Neural progenitor cell (in vitro differentiated cells): Measurements from ENCODE around the gene SPTBN1. TPM values are rescaled to one million over a fixed set of nuclear protein-coding genes. Genes with fewer than 3 reads are reported as not detected.

Source experiments
- DNase-seq: peaks from one replicate; pipeline ENCODE4 v3.0.0-alpha.2; 2016; ENCODE audit warnings: low spot score
- H2AFZ ChIP-seq: fragments of 200-600 bp; sonication (generic); replicated peaks from 2 replicates; pipeline ENCODE4 v1.6.1; 2016; ENCODE audit warnings: antibody characterized with exemption
- H3F3A ChIP-seq: fragments of 200-600 bp; sonication (generic); 2 replicates; pipeline ENCODE4 v1.6.1; 2016; ENCODE audit warnings: antibody characterized with exemption, low read depth
- H3K27ac ChIP-seq: fragments of 200-600 bp; sonication (generic); 2 replicates; pipeline ENCODE4 v1.5.1; 2016; ENCODE audit warnings: mild to moderate bottlenecking
- H3K27me3 ChIP-seq: fragments of 200-600 bp; sonication (generic); 2 replicates; pipeline ENCODE4 v1.6.1; 2016; ENCODE audit warnings: mild to moderate bottlenecking, moderate library complexity
- H3K36me3 ChIP-seq: fragments of 200-600 bp; sonication (generic); 2 replicates; pipeline ENCODE4 v1.5.1; 2016
- H3K4me1 ChIP-seq: fragments of 200-600 bp; sonication (generic); 2 replicates; pipeline ENCODE4 v1.6.1; 2016; ENCODE audit warnings: mixed run types
- H3K4me2 ChIP-seq: fragments of 200-600 bp; sonication (generic); 2 replicates; pipeline ENCODE4 v1.6.1; 2016
- H3K4me3 ChIP-seq: fragments of 200-600 bp; sonication (generic); 2 replicates; pipeline ENCODE4 v1.5.1; 2016
- H3K79me2 ChIP-seq: fragments of 200-600 bp; sonication (generic); 2 replicates; pipeline ENCODE4 v1.6.1; 2016; ENCODE audit warnings: low read depth
- H3K9ac ChIP-seq: fragments of 200-600 bp; sonication (generic); 2 replicates; pipeline ENCODE4 v1.6.1; 2016
- H3K9me3 ChIP-seq: fragments of 200-600 bp; sonication (generic); 2 replicates; pipeline ENCODE4 v1.5.1; 2016; ENCODE audit warnings: low read depth
- H4K20me1 ChIP-seq: fragments of 200-600 bp; sonication (generic); 2 replicates; pipeline ENCODE4 v1.6.1; 2016; ENCODE audit warnings: low read depth
- H3K27ac Mint-ChIP-seq: 3 replicates; pipeline ENCODE4 v1.8.0; 2021; ENCODE audit warnings: mixed read lengths
- H3K27me3 Mint-ChIP-seq: 2 replicates; pipeline ENCODE4 v1.8.0; 2022; ENCODE audit warnings: low read depth, mild to moderate bottlenecking, inconsistent platforms, moderate library complexity, mixed read lengths; ENCODE audit not compliant: insufficient read depth
- H3K36me3 Mint-ChIP-seq: 3 replicates; pipeline ENCODE4 v1.8.0; 2021; ENCODE audit warnings: mixed read lengths
- H3K4me1 Mint-ChIP-seq: 3 replicates; pipeline ENCODE4 v1.8.0; 2021; ENCODE audit warnings: mixed read lengths
- H3K4me3 Mint-ChIP-seq: 3 replicates; pipeline ENCODE4 v1.8.0; 2021; ENCODE audit warnings: mild to moderate bottlenecking, moderate library complexity, mixed read lengths
- H3K9me3 Mint-ChIP-seq: 3 replicates; pipeline ENCODE4 v1.8.0; 2020; ENCODE audit warnings: mixed read lengths
- EZH2 ChIP-seq: fragments of 200-600 bp; sonication (generic); IDR thresholded peaks from 2 replicates; pipeline ENCODE4 v1.6.1; 2017; ENCODE audit warnings: antibody characterized with exemption, mild to moderate bottlenecking, moderate library complexity
- EZH2phosphoT487 ChIP-seq: fragments of 200-600 bp; sonication (generic); IDR thresholded peaks from 2 replicates; pipeline ENCODE4 v1.6.1; 2017; ENCODE audit warnings: antibody characterized with exemption
- total RNA-seq: library from RNA; depleted of rRNA; stranded (reverse); fragments of >200 nt; gene quantifications from 2 replicates; pipeline ENCODE4 v1.2.3, GENCODE V29; 2015; ENCODE audit warnings: low replicate concordance
- TF ChIP-seq, protein P1 (sequence below): fragments of 200-600 bp; sonication (generic); IDR thresholded peaks from 2 replicates; pipeline ENCODE4 v1.5.1; 2017; ENCODE audit warnings: antibody characterized with exemption, mild to moderate bottlenecking

SPTBN1 gene
- total RNA-seq, 1 donor from 2014 or later = 94.2 TPM

DNA sequence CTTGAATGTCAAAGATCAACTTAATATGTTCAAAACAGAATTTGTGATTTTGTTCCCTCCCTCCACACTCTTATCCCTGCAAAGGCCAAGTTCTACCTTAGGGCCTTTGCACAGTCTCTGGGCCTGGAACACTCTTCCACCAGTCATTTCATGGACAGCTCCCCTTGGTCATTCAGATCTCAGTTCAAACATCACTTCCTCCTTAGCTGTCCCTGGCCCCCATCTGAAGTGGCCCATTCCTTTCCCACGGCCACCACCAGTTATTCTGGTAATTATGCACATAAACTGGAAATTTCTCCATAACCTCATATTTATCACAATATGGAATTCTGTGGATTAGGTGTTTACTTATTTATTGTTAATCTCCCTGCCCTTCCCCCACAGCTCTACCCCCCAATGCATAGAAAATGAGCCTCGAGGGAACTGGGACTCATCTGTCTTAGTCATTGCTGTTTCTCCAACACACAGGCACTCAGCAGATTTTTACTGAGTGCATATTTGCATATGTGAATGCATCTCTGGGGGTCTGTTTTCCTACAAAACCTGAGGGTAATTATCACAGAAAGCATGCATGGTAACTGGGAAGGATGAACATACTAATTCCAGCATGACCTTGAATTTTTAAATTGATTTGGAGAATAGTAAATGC lies 35.5 kb upstream of the SPTBN1 start:
- H3K4me1 Mint-ChIP-seq = peaks cover 8% of the 10 kb centered on the region
- DNase-seq = no peak

DNA sequence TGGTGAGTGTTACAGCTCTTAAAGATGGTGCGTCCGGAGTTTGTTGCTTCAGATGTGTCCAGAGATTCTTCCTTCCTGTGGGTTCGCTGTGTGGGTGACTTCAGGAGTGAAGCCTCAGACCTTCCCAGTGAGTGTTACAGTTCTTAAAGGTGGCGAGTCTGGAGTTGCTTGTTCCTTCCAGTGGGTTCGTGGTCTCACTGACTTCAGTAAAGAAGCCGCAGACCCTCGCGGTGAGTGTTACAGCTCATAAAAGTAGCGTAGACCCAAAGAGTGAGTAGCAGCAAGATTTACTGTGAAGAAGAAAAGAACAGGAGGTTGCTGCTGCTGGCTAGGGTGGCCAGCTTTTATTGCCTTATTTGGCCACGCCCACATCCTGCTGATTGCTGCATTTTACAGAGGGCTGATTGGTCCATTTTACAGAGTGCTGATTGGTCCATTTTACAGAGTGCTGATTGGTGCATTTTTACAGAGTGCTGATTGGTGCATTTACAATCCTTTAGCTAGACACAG lies 34.0 kb upstream of the SPTBN1 start:
- Histone ChIP-seq H3K4me1 (no peaks in the 10 kb centered on the region), H3K36me3 (no peaks in the 10 kb centered on the region), H4K20me1 (no peaks in the 10 kb centered on the region), H3K4me2 (no peak overlapping the region), H2AFZ (no peak overlapping the region), H3K79me2 (no peaks in the 10 kb centered on the region), H3K27me3 (no peaks in the 10 kb centered on the region), H3K9me3 (no peaks in the 10 kb centered on the region), H3F3A (no peaks in the 10 kb centered on the region), H3K4me3 (no peak overlapping the region), H3K9ac (no peak overlapping the region), H3K27ac (no peak overlapping the region)
- H3K4me1 Mint-ChIP-seq = no peaks in the 10 kb centered on the region
- H3K27me3 Mint-ChIP-seq = no peaks in the 10 kb centered on the region
- no peaks in the 10 kb centered on the region for H3K36me3 Mint-ChIP-seq
- H3K4me3 Mint-ChIP-seq = no peak overlapping the region
- H3K27ac Mint-ChIP-seq = no peak overlapping the region
- TF ChIP-seq EZH2 = no peak
- TF ChIP-seq EZH2phosphoT487 = no peak
- TF ChIP-seq, protein P1, sequence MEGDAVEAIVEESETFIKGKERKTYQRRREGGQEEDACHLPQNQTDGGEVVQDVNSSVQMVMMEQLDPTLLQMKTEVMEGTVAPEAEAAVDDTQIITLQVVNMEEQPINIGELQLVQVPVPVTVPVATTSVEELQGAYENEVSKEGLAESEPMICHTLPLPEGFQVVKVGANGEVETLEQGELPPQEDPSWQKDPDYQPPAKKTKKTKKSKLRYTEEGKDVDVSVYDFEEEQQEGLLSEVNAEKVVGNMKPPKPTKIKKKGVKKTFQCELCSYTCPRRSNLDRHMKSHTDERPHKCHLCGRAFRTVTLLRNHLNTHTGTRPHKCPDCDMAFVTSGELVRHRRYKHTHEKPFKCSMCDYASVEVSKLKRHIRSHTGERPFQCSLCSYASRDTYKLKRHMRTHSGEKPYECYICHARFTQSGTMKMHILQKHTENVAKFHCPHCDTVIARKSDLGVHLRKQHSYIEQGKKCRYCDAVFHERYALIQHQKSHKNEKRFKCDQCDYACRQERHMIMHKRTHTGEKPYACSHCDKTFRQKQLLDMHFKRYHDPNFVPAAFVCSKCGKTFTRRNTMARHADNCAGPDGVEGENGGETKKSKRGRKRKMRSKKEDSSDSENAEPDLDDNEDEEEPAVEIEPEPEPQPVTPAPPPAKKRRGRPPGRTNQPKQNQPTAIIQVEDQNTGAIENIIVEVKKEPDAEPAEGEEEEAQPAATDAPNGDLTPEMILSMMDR = no peak
- H3K9me3 Mint-ChIP-seq = peaks cover 3% of the 10 kb centered on the region
- no peak for DNase-seq

More for the DNA sequence above, 35.5 kb upstream of the SPTBN1 start:
- Histone ChIP-seq H4K20me1 (no peaks in the 10 kb centered on the region), H3K27ac (no peak overlapping the region), H3K9me3 (no peaks in the 10 kb centered on the region), H3K4me2 (no peak overlapping the region), H2AFZ (no peak overlapping the region), H3K4me1 (no peaks in the 10 kb centered on the region), H3K4me3 (no peak overlapping the region), H3K9ac (no peak overlapping the region), H3F3A (no peaks in the 10 kb centered on the region), H3K79me2 (no peaks in the 10 kb centered on the region), H3K27me3 (no peaks in the 10 kb centered on the region), H3K36me3 (no peaks in the 10 kb centered on the region)
- H3K9me3 Mint-ChIP-seq = peaks cover 3% of the 10 kb centered on the region
- no peaks in the 10 kb centered on the region for H3K36me3 Mint-ChIP-seq
- H3K4me3 Mint-ChIP-seq = no peak overlapping the region
- H3K27me3 Mint-ChIP-seq = peaks cover 3% of the 10 kb centered on the region
- TF ChIP-seq, protein P1 = no peak
- TF ChIP-seq EZH2phosphoT487 (no peak), EZH2 (no peak)
- H3K27ac Mint-ChIP-seq = no peak overlapping the region

DNA sequence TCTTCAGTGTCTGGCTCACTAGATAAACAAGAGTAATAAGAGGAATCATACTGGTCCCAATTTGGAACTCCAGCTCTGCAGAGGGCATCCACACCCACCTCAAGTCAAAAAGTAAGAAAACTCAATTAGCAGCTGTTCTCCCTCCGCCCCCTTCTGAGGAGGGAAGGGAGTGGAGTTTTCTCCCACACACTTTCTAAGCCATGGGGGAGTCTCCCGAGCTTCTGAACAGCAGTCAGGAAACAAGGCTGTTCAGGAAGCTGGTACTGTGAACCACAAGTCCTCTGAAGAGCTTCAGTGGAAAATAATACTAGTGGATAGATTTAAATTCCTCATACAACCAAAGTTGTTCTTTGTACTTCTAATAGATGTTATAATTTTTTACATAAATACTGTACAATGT lies 32.9 kb upstream of the SPTBN1 start:
- Mint-ChIP-seq H3K9me3 (peaks cover 3% of the 10 kb centered on the region), H3K4me1 (no peaks in the 10 kb centered on the region), H3K27me3 (peaks cover 2% of the 10 kb centered on the region), H3K27ac (no peak overlapping the region), H3K36me3 (no peaks in the 10 kb centered on the region), H3K4me3 (no peak overlapping the region)
- DNase-seq = no peak
- Histone ChIP-seq H4K20me1 (no peaks in the 10 kb centered on the region), H3K4me3 (no peak overlapping the region), H3K9me3 (no peaks in the 10 kb centered on the region), H3K9ac (no peak overlapping the region), H3K4me1 (no peaks in the 10 kb centered on the region), H3K27ac (no peak overlapping the region), H3K79me2 (no peaks in the 10 kb centered on the region), H3F3A (no peaks in the 10 kb centered on the region), H2AFZ (no peak overlapping the region), H3K4me2 (no peak overlapping the region), H3K36me3 (no peaks in the 10 kb centered on the region), H3K27me3 (no peaks in the 10 kb centered on the region)
- TF ChIP-seq EZH2 = no peak

DNA sequence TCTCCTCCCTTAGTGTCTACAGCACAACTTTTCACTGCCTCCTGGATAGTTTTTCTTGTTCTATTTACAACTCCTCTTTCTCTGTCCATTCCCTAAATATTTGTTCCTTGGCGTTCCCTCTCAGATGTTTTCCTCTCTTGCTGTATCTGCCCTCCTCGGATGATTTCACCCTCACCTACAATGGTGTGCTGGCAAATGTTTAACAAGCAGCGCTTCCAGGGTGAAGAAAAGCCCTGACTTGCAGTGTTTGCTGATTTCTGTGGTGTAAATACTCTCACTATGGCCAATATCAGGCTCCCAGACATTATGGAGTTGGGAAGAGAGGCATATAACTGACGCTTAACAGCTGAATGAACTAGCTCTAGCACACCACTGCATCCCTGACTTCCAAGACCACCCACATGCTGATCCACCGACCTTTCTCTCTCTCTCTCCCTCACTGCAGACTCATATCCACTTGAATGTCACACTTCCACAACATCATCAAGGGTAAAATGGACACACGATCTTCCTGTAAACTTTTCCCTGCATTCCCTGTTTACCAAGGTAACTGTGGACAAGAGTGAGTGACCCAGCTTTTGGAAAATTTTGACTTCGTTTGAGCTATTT lies 31.5 kb upstream of the SPTBN1 start:
- peaks cover 2% of the 10 kb centered on the region for H3K27me3 Mint-ChIP-seq
- no peaks in the 10 kb centered on the region for H3K4me1 Mint-ChIP-seq
- Histone ChIP-seq H4K20me1 (no peaks in the 10 kb centered on the region), H3K9me3 (no peaks in the 10 kb centered on the region), H2AFZ (no peak overlapping the region), H3K27ac (no peak overlapping the region), H3K27me3 (no peaks in the 10 kb centered on the region), H3K4me1 (no peaks in the 10 kb centered on the region), H3K4me2 (no peak overlapping the region), H3K36me3 (no peaks in the 10 kb centered on the region), H3F3A (no peaks in the 10 kb centered on the region), H3K79me2 (no peaks in the 10 kb centered on the region), H3K4me3 (no peak overlapping the region), H3K9ac (no peak overlapping the region)
- H3K4me3 Mint-ChIP-seq = no peak overlapping the region
- peaks cover 3% of the 10 kb centered on the region for H3K9me3 Mint-ChIP-seq
- DNase-seq = no peak
- no peaks in the 10 kb centered on the region for H3K36me3 Mint-ChIP-seq
- TF ChIP-seq, protein P1 = no peak
- TF ChIP-seq EZH2phosphoT487 (no peak), EZH2 (no peak)
- H3K27ac Mint-ChIP-seq = no peak overlapping the region
